HL-60 (cell line): ENCODE measurements around the gene DDX52.
A peak's percentile ranks its signal among the peaks of the same experiment; 100 is the strongest.

Experiments used
- DNase-seq, 2 experiments: peaks; one replicate each; pipeline ENCODE4 v3.0.0-alpha.2; 2010 to 2020; ENCODE audit warnings: low read depth in 1 of 2, low spot score in 1 of 2
- H3K27ac ChIP-seq: fragments of 250-450 bp; sonication (Bioruptor Pico); replicated peaks from 2 replicates; pipeline ENCODE4 v1.5.1; 2020; ENCODE audit warnings: mild to moderate bottlenecking, moderate library complexity
- H3K27me3 ChIP-seq: fragments of 250-450 bp; sonication (Bioruptor Pico); 2 replicates; pipeline ENCODE4 v1.5.1; 2021; ENCODE audit warnings: mild to moderate bottlenecking, moderate library complexity; ENCODE audit not compliant: insufficient read depth, poor library complexity, severe bottlenecking
- H3K4me3 ChIP-seq: replicated peaks from 2 replicates; pipeline ENCODE4 v1.5.1; 2011; ENCODE audit warnings: mild to moderate bottlenecking, control low read depth, low read length; ENCODE audit not compliant: insufficient read depth
- GABPA ChIP-seq: IDR thresholded peaks from 2 replicates; pipeline ENCODE4 v1.6.1; 2012; ENCODE audit warnings: low read depth
- POLR2AphosphoS5 ChIP-seq: IDR thresholded peaks from 2 replicates; pipeline ENCODE4 v1.6.1; 2012; ENCODE audit warnings: low read depth
- SPI1 ChIP-seq: IDR thresholded peaks from 2 replicates; pipeline ENCODE4 v1.6.1; 2012; ENCODE audit warnings: low read depth, mild to moderate bottlenecking, borderline replicate concordance
- TF ChIP-seq, protein P1 (sequence below): IDR thresholded peaks from one replicate; pipeline ENCODE4 v1.5.1; 2011; ENCODE audit warnings: low read length, control low read depth, inconsistent platforms; ENCODE audit not compliant: insufficient read depth
- TF ChIP-seq, protein P2 (sequence below): IDR thresholded peaks from 2 replicates; pipeline ENCODE4 v1.6.1; 2012; ENCODE audit warnings: low read depth; ENCODE audit not compliant: insufficient replicate concordance

Gene DDX52

DNA sequence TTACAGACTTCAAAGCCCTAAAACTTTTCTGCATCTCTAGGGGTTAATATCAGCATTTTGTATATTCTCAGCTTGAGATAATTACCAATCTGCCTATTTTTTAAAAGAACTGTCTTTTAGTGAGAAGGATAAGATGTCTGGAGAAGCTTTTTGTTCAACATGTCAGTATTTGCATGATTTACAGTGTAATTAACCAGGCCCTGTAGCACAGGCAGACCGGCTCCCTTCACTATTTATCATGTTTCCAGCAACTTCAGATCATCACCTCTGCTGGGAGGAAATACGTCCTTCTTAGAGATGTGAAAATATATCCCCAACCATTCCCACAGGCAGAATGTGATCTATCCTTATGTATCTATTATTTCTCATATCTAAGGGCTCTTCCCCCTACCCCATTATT lies 8.6 kb upstream of the DDX52 start:
- no peak for DNase-seq
- Histone ChIP-seq H3K4me3 (no peak overlapping the region), H3K27me3 (peaks cover 7% of the 10 kb centered on the region), H3K27ac (no peak overlapping the region)
- TF ChIP-seq, protein P1, sequence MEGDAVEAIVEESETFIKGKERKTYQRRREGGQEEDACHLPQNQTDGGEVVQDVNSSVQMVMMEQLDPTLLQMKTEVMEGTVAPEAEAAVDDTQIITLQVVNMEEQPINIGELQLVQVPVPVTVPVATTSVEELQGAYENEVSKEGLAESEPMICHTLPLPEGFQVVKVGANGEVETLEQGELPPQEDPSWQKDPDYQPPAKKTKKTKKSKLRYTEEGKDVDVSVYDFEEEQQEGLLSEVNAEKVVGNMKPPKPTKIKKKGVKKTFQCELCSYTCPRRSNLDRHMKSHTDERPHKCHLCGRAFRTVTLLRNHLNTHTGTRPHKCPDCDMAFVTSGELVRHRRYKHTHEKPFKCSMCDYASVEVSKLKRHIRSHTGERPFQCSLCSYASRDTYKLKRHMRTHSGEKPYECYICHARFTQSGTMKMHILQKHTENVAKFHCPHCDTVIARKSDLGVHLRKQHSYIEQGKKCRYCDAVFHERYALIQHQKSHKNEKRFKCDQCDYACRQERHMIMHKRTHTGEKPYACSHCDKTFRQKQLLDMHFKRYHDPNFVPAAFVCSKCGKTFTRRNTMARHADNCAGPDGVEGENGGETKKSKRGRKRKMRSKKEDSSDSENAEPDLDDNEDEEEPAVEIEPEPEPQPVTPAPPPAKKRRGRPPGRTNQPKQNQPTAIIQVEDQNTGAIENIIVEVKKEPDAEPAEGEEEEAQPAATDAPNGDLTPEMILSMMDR: no peak
- TF ChIP-seq GABPA: no peak
- TF ChIP-seq POLR2AphosphoS5: no peak
- no peak for TF ChIP-seq SPI1
- TF ChIP-seq, protein P2, sequence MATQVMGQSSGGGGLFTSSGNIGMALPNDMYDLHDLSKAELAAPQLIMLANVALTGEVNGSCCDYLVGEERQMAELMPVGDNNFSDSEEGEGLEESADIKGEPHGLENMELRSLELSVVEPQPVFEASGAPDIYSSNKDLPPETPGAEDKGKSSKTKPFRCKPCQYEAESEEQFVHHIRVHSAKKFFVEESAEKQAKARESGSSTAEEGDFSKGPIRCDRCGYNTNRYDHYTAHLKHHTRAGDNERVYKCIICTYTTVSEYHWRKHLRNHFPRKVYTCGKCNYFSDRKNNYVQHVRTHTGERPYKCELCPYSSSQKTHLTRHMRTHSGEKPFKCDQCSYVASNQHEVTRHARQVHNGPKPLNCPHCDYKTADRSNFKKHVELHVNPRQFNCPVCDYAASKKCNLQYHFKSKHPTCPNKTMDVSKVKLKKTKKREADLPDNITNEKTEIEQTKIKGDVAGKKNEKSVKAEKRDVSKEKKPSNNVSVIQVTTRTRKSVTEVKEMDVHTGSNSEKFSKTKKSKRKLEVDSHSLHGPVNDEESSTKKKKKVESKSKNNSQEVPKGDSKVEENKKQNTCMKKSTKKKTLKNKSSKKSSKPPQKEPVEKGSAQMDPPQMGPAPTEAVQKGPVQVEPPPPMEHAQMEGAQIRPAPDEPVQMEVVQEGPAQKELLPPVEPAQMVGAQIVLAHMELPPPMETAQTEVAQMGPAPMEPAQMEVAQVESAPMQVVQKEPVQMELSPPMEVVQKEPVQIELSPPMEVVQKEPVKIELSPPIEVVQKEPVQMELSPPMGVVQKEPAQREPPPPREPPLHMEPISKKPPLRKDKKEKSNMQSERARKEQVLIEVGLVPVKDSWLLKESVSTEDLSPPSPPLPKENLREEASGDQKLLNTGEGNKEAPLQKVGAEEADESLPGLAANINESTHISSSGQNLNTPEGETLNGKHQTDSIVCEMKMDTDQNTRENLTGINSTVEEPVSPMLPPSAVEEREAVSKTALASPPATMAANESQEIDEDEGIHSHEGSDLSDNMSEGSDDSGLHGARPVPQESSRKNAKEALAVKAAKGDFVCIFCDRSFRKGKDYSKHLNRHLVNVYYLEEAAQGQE: no peak

DNA sequence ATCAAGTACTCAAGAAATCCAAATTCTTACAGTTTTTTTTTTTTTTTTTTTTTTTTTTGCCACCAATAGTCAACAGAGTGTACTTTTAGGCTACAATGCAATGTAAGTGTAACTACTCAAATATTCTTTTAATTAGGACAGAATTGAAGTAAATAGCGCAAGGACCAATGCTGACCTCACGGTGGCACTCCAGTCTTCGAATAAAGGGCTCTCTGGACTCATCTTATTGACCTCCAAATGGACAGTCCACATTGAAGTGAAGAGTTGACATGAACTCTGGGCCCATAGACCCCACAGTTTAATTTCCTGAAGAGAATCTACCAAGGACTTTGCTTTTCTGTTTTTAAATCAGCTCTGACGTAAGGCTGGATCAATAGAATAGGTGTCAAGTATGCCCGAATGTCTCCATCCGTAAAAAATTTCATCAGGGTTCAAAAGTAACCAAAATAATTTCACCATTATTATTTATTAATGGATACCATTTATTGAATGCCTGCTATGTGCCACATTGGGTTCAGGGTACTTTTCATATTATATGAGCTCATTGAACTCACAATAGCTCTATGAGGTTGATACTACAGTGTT lies 7.3 kb upstream of the DDX52 start:
- no peak overlapping the region for H3K27ac ChIP-seq
- no peak overlapping the region for H3K4me3 ChIP-seq
- DNase-seq: no peak
- H3K27me3 ChIP-seq: peaks cover 10% of the 10 kb centered on the region
- TF ChIP-seq, protein P2: no peak
- TF ChIP-seq GABPA (no peak), SPI1 (no peak), POLR2AphosphoS5 (no peak)
- TF ChIP-seq, protein P1: peak; percentile 0

DNA sequence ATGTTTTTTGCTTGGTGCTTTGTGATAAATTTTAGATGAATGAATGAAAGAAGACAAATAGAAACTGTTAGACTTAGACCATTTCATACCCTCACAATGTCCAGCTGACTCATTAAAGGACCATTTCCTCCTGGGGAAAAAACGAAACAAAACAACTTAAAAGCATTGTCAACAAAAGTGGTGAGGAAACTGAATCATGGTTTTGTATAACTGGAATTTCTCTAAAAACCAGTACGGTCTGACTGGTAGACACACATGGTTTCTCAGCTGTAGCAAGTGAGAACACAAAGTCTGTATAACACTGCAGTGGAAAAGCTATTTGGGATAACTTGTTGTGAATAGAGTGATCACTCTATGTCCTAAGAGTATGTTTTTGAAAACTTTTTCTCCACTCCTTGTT lies 5.3 kb upstream of the DDX52 start:
- Histone ChIP-seq H3K27me3 (peaks cover 14% of the 10 kb centered on the region), H3K27ac (no peak overlapping the region), H3K4me3 (no peak overlapping the region)
- TF ChIP-seq, protein P2: no peak
- TF ChIP-seq, protein P1: no peak
- no peak for TF ChIP-seq SPI1
- DNase-seq: no peak
